Measurements from ENCODE around the gene XKR8. TPM values are rescaled to one million over a fixed set of nuclear protein-coding genes. Genes with fewer than 3 reads are reported as not detected.

XKR8 gene
- total RNA-seq, 4 donors from 2014 or later = 1.8 to 4.9 (median 4.6) TPM

- TF ChIP-seq CTCF (IDR thresholded peaks at IDR 0.05; ENCODE audit: low read depth) = no peak
Observed at GRCh38 chr1:27956761-27957160, 3.0 kb upstream of the XKR8 start.

- TF ChIP-seq CTCF (IDR thresholded peaks at IDR 0.05; ENCODE audit: low read depth) = no peak
Observed at GRCh38 chr1:27957655-27958054, 2.1 kb upstream of the XKR8 start.

- no peak for TF ChIP-seq CTCF (IDR thresholded peaks at IDR 0.05; ENCODE audit: low read depth)
Observed at GRCh38 chr1:27958513-27958912, 1.3 kb upstream of the XKR8 start.

- no peak for TF ChIP-seq CTCF (IDR thresholded peaks at IDR 0.05; ENCODE audit: low read depth)
Observed at GRCh38 chr1:27960762-27961645, 1.2 kb downstream of the XKR8 start.

GRCh38 chr1:27961646-27962221 is 2.0 kb downstream of the XKR8 start:
- TF ChIP-seq CTCF (IDR thresholded peaks at IDR 0.05; ENCODE audit: low read depth) = no peak

- TF ChIP-seq CTCF (IDR thresholded peaks at IDR 0.05; ENCODE audit: low read depth) = no peak
Observed at GRCh38 chr1:27963393-27963792, 3.6 kb downstream of the XKR8 start.

- no peak for TF ChIP-seq CTCF (IDR thresholded peaks at IDR 0.05; ENCODE audit: low read depth)
Observed at GRCh38 chr1:27966402-27967105, 6.8 kb downstream of the XKR8 start.

Data from subcutaneous adipose tissue (tissue), 4 donors.